HG03439 (cell line): ENCODE results near the gene MSI2.

Experiments used
- ATAC-seq: cut with Tn5 transposase; IDR thresholded peaks from one replicate; pipeline ENCODE4 v1.9.1; 2021; ENCODE audit warnings: mild to moderate bottlenecking, moderate library complexity; ENCODE audit not compliant: unreplicated experiment

Gene MSI2

DNA sequence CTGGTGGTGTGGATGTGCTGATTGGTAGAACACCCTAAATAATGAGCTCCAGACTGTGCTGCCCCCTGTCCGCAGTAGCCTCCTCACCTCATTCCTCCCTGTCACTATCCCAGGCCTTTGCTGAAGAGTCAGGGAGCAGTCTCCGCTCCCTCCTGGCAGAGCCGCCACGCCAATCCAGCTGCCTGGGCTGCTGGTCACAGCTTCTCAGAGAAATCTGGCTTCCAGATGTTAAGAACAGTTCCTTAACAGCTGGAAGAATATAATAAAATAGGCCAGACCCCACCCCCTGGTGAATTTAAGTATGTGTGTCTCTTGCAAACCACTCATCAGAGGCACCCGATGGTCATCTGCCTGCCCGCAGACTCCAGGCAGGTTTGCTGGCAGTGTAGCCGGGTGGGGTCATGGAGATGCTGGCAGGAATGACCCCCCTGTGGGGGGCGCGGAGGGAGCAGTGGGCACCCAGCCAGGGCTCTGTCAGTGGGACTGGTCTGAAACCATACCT is 327.8 kb downstream of the MSI2 start:
- ATAC-seq = no peak

DNA sequence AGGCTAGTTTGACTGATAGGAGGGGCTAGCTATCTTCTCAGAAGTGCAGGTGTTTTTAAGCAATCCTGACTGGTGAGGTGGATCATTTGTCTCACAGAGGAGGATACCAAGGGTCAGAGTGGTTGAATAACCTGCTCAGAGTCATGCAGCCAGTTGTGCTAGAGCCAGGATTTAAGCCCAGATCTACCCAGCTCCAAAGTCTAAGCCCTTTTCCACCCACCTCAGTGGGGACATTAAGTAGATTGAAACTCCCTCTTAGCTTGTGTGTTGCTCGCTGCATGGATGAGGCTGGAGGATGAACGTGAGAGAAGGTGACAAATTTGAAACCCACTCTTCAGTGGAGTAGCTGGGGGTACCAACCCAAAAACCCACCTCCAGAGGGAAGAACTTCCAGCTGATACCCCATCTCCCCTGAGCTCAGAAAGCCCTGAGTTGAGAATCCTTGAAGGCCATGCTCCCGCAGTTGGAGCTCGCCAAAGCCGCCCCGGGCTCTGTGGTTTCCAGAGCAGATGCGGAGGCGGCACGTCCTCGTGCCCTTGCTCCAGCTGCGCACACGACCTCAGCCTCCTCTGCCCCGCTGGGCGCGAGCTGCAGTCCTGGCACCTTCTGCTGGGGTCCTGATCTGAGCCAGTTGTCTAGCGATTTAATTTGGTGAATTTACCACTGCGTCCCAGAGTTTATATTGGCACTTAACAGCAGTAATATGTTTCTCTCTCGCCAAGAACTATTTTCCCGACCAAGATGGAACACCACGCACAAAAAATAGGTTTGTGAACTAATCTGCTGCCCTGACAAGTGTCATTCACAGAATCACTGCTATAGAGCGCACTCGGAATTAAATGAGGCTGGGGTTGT is 329.2 kb downstream of the MSI2 start:
- no peak for ATAC-seq

GRCh38 chr17:57586196-57586740 is 329.9 kb downstream of the MSI2 start:
- ATAC-seq = no peak

DNA sequence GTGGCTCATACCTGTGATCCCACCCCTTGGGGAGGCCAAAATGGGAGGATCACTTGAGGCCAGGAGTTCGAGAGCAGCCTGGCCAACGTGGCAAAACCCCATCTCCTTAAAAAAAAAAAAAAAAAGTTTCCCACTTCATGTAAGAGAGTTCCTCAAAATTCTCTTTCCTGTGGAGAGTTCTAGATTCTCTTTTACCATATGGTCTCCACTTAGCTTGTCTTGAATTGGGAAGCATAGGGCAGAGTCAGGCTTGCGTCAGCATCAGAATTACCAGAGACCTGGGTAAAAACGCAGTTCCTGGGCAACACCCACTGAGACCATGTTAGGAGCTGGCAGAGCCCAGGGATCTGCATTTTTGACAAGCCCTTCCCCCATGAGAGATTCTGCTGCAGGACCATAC is 330.4 kb downstream of the MSI2 start:
- no peak for ATAC-seq

DNA sequence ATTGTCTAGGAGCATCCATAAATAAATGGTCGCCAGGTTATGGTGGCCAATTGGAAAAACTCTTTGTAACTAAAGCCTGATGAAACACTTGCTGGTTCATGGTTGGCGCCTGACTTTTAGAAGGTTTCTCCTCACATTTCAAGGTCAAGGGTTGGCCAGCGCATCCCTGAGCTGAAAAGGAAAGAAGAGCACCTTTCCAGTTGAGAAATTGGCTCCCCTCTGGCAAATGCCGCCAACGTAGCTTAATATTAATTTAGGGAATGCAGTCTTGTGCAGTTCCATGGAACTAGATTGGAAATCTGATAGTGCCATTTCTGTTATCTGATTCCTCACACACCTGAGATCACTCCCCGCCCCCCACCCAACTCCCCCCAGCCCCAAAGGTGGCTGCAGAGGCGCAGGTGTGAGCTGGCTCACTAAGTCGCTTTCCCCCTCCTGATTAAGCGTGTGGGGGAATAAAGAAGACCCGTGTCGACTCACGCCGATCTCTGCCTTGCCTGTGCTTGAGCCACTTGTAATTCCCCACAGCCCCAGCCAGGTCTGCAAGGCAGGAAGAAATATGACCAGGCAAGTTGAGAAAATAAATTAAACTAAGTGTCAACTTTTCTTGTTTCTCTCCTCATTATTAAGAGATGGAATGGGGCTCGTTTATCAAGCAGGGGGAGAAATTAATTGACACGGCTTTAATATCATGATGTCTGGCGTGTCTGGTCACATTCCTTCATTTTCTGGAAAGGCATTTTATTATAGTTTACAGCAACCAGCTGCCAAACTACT is 331.1 kb downstream of the MSI2 start:
- ATAC-seq = no peak

GRCh38 chr17:57588086-57588485 is 331.8 kb downstream of the MSI2 start:
- ATAC-seq = no peak

- ATAC-seq = no peak
Measured at GRCh38 chr17:57589151-57590034, 333.1 kb downstream of the MSI2 start.

- no peak for ATAC-seq
Measured at GRCh38 chr17:57593739-57594462, 337.6 kb downstream of the MSI2 start.

DNA sequence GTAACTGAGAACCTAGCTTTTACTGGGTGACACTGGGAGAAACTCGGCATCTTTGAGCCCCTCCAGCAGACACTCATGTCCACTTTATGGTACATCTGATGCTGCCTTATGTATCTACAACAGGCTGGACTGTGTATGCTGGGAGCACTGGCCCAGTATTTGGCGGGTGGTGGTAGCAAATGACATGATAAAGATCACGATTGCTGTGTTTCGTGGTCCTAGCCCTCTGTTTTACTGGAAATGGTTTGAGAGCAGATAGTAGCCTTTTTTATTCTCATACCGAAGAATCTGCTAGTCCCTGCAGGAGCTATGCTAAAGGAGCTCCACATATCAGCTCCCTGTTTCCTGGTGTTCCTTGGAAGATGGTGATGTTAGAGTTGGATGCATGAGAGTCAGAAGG is 338.4 kb downstream of the MSI2 start:
- ATAC-seq = no peak

DNA sequence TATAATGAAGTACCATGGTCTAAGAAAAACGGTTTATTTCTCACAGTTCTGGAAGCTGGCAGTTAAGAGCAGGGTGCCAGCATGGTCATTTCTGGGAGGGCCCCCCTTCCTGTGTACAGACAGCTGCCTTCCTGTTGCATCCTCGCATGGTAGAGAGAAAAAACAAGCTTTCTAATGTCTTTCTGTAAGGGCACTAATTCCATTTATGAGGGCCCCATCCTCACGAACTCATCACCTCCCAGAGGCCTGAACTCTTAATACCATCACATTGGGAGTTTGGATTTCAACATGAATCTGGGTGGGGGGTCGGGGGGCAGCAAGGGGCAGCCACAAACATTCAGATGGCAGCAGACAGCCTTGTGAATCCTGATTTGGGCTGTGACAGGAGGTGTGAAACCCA is 339.1 kb downstream of the MSI2 start:
- no peak for ATAC-seq

DNA sequence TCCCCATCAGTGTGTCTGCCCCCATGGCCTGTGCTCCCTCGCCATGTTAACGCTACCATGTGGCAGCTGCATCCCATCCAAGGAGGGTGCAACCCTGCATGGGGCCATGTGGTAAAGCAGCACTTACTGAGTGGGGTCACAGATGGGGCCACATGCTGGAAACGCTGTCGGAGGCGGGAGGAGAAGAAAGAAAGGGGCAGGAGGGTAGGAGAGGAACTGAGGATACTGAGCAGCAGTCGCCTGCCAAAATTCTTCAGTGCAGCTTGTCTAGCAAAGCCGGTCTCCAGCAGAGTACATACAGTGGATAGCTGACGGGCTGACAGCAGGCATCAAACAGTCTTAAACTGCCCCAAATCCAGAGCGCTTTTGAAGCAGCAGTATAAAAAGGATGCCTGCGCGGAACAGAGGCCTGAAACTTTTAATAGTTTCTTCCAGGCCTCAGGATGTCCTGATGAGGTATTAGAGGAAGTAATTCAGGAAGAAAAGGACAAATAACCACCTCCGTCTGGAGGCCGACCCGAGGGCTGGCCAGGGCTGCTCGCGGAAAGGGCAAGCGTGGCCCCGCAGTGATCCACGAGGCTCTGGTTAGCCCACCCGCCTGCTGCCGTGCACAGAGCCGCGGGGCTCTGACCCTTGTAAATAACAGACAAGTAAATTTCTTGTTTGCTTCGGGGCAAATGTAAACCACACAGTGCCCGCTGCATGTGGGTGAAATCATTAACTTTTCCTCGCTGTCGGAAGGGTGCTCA is 339.8 kb downstream of the MSI2 start:
- ATAC-seq = no peak

- ATAC-seq = no peak
Measured at GRCh38 chr17:57597101-57597500, 340.8 kb downstream of the MSI2 start.

DNA sequence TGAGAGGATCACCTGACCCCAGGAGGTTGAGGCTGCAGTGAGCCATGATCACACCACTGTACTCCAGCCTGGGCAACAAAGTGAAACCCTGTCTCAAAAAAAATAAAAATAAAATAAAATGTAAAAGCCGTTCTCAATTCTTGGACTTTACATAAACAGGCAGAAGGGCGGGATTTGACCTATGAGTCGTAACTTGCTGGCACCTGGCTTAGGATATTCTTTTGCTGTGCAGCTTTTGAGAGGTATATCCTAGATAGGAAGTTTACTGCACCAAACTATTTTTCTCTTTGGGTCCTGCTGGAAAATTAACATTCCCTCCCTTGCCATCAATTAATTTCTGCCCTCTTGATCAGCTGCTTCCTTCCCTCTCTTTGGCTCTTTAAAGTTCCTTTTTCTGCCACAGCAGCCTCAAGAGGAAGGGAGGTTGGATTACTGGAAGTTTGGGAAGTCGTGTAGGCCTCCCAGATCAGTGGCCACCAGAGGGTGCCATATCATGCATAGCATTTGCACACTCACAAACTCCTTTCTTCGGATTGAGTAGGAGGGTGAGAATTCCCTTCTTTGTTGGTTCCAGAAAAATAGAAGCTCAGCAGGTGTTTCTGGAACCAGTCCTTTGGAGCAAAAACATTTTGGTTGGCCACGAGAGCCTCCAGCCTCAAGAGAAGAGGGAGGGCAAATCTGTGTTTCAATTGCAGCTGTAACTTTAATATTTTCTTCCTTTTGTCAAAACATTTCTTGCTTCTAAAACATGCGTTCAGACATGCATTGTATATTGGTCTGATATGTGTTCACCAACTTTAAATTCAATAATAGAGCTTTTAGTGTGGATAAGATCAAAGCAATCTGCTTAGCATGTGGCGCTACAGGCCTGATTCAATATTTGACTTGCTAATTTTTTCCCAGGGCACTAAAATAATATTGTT is 341.5 kb downstream of the MSI2 start:
- no peak for ATAC-seq

DNA sequence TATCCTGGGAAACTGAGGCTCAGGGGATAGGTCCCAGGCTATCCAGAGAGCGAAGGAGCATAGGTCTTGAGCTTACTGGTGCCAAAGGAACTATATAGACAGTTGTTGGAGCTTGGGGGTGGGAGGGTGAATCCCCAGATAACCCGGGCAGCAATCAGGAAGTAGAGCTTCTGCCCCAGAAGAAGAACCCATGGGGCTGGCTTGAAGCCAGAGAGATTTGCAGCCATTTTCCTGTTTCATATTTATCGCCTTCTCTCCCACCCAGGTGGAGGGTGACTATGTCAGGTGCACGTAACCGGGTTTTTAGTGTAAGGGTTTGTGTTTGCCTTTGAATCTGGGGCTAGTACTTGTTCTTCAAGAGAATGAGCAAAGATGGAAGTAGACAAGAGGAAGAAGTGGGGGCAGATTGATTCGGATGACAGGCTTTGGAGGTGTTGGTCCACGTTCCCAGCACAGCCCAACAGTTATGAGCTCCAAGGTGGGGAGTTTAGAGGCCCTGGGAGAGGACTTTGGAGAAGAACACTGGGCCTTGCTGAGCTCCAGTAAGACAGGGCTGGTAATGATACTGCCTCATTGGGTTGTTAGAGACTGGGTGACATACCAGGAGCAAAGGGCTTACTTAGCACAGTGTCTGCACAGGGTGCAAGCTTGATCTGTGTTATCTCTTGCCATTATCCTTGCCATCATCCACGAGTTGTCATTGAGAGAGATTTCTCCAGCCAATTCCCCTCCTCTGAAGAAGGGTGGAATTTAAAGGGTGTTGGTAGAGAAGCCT is 343.1 kb downstream of the MSI2 start:
- ATAC-seq = no peak

DNA sequence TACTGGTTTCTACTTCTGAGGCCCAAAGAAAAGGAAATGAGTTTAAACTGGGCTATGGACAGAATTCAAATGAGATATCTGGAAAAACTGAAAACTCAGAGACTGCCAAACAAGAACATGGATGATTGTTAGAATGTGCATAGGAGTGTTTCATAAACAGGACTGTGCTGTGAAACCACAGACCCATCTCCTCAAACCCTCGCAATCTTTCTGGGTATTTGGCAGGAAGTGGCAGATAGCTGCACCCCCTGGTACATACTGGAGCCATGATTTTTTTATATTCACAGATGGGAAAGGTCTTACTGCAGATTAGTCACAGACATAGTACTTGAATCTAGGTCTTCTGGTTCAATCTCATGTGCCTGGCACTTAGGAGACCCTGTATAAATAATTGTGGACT is 343.8 kb downstream of the MSI2 start:
- ATAC-seq = no peak

DNA sequence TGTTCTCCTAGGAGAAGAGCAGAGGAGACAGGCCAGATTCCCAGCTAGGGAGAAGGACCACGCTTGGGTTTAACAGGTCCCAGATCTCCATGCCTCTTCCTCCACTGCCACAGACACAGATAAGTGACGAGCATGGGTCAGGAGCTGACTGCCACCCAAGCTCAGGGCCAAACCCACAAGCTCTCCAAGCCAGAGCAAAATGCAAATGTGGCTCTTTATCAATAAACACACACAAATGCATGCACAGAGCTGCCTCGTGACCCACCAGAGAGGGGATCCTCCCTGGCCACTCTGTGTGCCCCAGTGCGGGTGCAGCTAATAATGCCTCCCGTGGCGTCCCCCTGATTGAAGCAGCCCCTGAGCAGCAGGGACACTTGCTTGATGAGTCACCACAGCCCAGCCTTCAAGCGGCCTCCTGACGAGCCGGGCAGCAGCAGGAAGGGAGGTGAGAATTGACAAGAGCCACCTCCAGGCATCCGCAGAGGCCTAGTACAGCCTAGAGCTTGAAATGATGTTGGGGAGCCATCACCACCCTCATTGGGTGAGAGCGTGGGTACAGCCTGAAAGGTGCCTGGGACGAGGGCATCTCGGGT is 344.9 kb downstream of the MSI2 start:
- ATAC-seq = no peak

- ATAC-seq = no peak
Measured at GRCh38 chr17:57602896-57603295, 346.6 kb downstream of the MSI2 start.
